Measurements from ENCODE around the gene RPS6KA2. TPM values are rescaled to one million over a fixed set of nuclear protein-coding genes. Genes with fewer than 3 reads are reported as not detected.

Gene RPS6KA2
- total RNA-seq, 4 donors from 2014 or later = 64.9 to 101 (median 81.6) TPM

GRCh38 chr6:166488076-166488685 lies 138.9 kb downstream of the RPS6KA2 start:
- peak; percentile 35 to 51 for DNase-seq
- Histone ChIP-seq H3K27me3 (no peaks in the 10 kb centered on the region), H3K9me3 (no peaks in the 10 kb centered on the region), H3K4me3 (replicated peaks in 1 of 3) (no peak overlapping the region), H3K27ac (peak overlapping the region in 2 of 3 donors; percentile 42 to 44), H3K4me1 (peaks cover 0 to 5% of the 10 kb centered on the region in 2 donors), H3K36me3 (peaks cover 10% of the 10 kb centered on the region in 2 donors)
- 67 to 75% methylated on average over 15 of the region's 15 CpGs for WGBS, 2 donors
- intact Hi-C loops (cut with DNase I) = no loop called here
- TF ChIP-seq POLR2A (IDR thresholded peaks at IDR 0.05) (no peak), CTCF (IDR thresholded peaks at IDR 0.05) (no peak)

- Histone ChIP-seq H3K27me3 (no peaks in the 10 kb centered on the region), H3K36me3 (peaks cover 10% of the 10 kb centered on the region in 2 donors), H3K4me1 (peaks cover 0 to 5% of the 10 kb centered on the region in 2 donors), H3K27ac (no peak overlapping the region), H3K4me3 (replicated peaks in 1 of 3) (no peak overlapping the region), H3K9me3 (no peaks in the 10 kb centered on the region)
- no peak for DNase-seq
- intact Hi-C loops (cut with DNase I) = no loop called here
- WGBS, 2 donors = 90 to 99% methylated on average over 10 to 11 of the region's 11 CpGs
- TF ChIP-seq POLR2A (IDR thresholded peaks at IDR 0.05) (no peak), CTCF (IDR thresholded peaks at IDR 0.05) (no peak)
Measured at GRCh38 chr6:166487148-166487547, 139.9 kb downstream of the RPS6KA2 start.

GRCh38 chr6:166486536-166486880 lies 140.5 kb downstream of the RPS6KA2 start:
- no peak for TF ChIP-seq POLR2A (IDR thresholded peaks at IDR 0.05)
- no peak for TF ChIP-seq CTCF (IDR thresholded peaks at IDR 0.05)
- H3K36me3 ChIP-seq = peaks cover 10% of the 10 kb centered on the region in 2 donors

GRCh38 chr6:166485651-166486535 lies 141.2 kb downstream of the RPS6KA2 start:
- Histone ChIP-seq H3K9me3 (no peaks in the 10 kb centered on the region), H3K4me3 (replicated peaks in 1 of 3) (no peak overlapping the region), H3K4me1 (peaks cover 0 to under 1% of the 10 kb centered on the region in 2 donors), H3K36me3 (peaks cover 10% of the 10 kb centered on the region in 2 donors), H3K27ac (no peak overlapping the region), H3K27me3 (no peaks in the 10 kb centered on the region)
- no peak for DNase-seq
- 89 to 95% methylated on average over 15 to 16 of the region's 20 CpGs for whole genome bisulfite sequencing, 2 donors
- TF ChIP-seq POLR2A (IDR thresholded peaks at IDR 0.05) = no peak
- no peak for TF ChIP-seq CTCF (IDR thresholded peaks at IDR 0.05)
- intact Hi-C loops (cut with DNase I) = no loop called here

More at GRCh38 chr6:166486536-166486880, 140.5 kb downstream of the RPS6KA2 start:
- Histone ChIP-seq H3K4me1 (peaks cover 0 to 5% of the 10 kb centered on the region in 2 donors), H3K9me3 (no peaks in the 10 kb centered on the region), H3K27ac (no peak overlapping the region), H3K4me3 (replicated peaks in 1 of 3) (no peak overlapping the region), H3K27me3 (no peaks in the 10 kb centered on the region)
- intact Hi-C loops (cut with DNase I) = no loop called here
- 91 to 94% methylated on average over 6 to 9 of the region's 9 CpGs for WGBS, 2 donors
- DNase-seq = no peak

GRCh38 chr6:166484863-166485262 lies 142.2 kb downstream of the RPS6KA2 start:
- Histone ChIP-seq H3K4me1 (no peaks in the 10 kb centered on the region), H3K9me3 (no peaks in the 10 kb centered on the region), H3K36me3 (peaks cover 4 to 10% of the 10 kb centered on the region in 2 donors), H3K27ac (no peak overlapping the region), H3K27me3 (no peaks in the 10 kb centered on the region), H3K4me3 (replicated peaks in 1 of 3) (no peak overlapping the region)
- intact Hi-C loops (cut with DNase I) = no loop called here
- DNase-seq = no peak
- TF ChIP-seq POLR2A (IDR thresholded peaks at IDR 0.05) (no peak), CTCF (IDR thresholded peaks at IDR 0.05) (no peak)
- 87 to 89% methylated on average over 10 of the region's 10 CpGs for WGBS, 2 donors
